Raji (cell line): Measurements from ENCODE around the gene TBC1D1.
A peak's percentile ranks its signal among the peaks of the same experiment; 100 is the strongest.

Experiments
- POLR2A ChIP-seq: IDR thresholded peaks from 2 replicates; pipeline ENCODE4 v1.6.1; 2011; ENCODE audit warnings: low read depth, low read length, control low read depth; ENCODE audit not compliant: insufficient read depth

TBC1D1 gene, protein sequence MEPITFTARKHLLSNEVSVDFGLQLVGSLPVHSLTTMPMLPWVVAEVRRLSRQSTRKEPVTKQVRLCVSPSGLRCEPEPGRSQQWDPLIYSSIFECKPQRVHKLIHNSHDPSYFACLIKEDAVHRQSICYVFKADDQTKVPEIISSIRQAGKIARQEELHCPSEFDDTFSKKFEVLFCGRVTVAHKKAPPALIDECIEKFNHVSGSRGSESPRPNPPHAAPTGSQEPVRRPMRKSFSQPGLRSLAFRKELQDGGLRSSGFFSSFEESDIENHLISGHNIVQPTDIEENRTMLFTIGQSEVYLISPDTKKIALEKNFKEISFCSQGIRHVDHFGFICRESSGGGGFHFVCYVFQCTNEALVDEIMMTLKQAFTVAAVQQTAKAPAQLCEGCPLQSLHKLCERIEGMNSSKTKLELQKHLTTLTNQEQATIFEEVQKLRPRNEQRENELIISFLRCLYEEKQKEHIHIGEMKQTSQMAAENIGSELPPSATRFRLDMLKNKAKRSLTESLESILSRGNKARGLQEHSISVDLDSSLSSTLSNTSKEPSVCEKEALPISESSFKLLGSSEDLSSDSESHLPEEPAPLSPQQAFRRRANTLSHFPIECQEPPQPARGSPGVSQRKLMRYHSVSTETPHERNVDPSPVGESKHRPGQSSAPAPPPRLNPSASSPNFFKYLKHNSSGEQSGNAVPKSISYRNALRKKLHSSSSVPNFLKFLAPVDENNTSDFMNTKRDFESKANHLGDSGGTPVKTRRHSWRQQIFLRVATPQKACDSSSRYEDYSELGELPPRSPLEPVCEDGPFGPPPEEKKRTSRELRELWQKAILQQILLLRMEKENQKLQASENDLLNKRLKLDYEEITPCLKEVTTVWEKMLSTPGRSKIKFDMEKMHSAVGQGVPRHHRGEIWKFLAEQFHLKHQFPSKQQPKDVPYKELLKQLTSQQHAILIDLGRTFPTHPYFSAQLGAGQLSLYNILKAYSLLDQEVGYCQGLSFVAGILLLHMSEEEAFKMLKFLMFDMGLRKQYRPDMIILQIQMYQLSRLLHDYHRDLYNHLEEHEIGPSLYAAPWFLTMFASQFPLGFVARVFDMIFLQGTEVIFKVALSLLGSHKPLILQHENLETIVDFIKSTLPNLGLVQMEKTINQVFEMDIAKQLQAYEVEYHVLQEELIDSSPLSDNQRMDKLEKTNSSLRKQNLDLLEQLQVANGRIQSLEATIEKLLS (N-terminal part only)

DNA sequence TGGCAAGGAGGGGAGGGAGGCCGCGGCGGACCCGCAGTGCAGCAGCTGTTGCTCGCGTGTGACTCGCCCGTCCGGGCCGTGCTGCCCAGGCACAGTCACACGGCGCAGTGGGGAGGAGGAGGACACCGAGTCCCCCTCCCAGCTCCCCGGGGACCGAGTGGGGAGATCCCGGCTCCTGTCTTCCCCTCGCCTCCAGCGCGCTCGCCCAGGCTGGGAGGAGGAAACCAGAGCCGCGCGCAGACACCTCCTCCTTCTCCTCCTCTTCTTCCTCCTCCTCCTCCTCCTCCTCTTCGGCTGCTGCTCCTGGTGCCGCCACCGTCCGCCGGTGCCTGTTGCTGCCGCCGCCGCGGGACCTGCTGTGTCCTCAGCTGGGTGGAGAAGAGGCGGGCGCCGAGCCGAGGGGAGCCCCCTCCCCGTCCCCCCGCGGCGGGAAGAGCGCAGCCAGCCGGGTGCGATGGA is at the start of gene TBC1D1:
TBC1D1 (plus strand) TSS at position 284 of the 459 bp plus-strand sequence. CDS start 11,012 bp downstream, outside the sequence.
- peak; percentile 30 for TF ChIP-seq POLR2A

DNA sequence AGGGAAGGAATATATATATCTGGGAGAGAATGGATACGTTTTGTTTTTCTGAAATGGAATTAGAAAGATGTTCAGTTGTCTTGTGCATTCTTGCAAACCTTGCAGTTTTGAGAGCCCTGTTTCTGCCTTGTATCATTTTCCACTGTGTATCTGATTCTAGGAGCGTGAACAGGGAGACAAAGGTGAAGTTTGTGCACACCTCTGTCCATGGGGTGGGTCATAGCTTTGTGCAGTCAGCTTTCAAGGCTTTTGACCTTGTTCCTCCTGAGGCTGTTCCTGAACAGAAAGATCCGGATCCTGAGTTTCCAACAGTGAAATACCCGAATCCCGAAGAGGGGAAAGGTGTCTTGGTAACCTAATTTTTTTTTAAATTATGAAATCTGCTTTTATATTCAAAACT is 46.7 kb upstream of the TBC1D1 start:
- TF ChIP-seq POLR2A, result no peak

DNA sequence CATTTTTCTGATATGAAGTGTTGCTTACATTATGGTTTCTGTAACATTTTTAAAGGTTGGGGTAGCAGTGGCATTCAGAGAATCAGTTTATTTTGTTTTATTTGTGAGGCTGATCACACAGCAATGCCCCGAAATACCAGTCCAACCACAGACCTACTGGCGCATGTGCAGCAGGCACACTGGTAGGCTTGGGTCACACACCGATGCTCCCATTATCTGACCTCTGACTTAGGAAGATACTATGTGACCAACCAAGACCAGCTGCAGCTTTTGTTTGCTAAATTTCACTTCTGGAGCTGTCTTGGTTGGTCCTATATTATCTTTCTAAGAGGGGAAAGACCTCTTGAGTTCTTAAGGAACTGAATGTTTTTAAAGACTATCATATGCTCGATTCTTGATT is 45.7 kb upstream of the TBC1D1 start:
- no peak for TF ChIP-seq POLR2A

DNA sequence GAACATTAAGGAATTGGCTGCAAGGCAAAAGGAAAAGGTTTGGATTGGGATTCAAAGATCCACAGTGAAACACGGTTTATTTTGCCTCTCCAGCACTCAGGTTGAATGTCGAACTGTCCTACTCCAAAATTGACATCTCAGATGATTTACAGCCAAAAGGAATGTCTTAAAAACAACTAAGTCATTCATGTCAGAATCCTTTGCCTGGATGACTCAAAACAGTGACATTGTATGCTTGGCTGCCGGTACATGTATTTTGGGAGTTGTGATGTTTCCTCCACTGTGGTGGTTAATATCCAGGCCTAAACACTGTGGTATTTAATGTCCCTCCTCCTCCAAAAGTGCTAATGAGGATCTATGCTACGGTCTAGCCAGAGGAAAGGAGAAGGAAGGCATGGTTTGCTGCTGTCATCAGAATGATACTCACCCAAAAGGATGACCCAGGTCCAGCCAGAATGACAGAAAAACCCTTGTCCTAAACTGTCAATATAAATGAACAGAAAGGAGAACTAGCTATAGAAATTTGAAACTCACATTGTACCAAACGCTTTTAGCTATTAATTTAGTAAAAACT is 43.5 kb upstream of the TBC1D1 start:
- TF ChIP-seq POLR2A, result no peak

DNA sequence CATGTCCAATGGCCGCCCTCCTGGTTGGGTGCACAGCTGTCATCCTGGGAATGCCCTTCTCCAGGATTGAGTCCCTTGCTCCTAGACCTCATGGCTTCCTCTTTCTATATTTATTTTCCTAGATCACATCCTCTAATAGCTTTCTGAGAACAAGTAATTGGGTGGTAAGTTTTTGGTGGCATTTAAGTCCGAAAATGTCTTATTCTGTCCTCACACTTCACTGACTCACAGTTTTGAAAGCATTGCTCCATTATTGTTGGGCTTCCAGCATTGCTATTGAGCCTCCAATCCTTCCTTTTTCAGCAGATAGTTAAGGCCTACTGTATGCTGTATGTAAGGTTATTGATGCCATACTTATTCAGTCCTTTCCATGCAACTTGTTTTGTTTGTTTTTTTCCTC is 38.5 kb upstream of the TBC1D1 start:
- TF ChIP-seq POLR2A, result no peak

DNA sequence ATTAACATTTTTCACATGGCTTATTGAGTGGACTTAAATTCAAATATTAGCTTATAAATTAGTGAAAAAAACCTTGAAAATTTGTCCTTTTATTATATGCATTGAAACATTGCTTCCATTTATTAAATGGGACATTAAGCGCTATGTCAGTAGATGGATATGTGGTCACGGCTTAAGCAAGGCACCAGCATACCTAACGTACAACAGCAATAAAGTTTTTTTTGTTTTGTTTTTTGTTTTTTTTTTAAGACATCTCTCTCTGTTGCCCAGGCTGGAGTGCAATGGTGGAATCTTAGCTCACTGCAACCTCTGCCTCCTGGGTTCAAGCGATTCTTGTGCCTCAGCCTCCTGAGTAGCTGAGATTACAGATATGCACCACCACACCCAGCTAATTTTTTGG is 32.8 kb upstream of the TBC1D1 start:
- TF ChIP-seq POLR2A, result no peak

DNA sequence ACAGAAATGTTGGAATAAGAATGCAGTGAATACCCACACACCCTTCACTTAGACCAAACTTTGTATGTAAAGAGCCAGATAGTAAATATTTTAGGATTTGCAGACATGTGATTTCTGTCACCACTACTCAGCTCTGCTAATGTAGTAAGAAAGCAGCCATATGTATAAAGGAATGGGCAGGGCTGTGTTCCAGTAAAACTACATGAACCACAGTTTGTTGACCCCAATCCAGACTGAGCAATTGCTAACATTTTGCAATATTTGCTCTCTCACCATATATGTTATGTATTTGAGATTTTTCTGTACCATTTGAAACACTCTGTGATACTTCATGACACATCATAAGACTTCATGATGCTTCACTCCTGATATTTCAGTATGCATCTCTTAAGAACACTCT is 32.0 kb upstream of the TBC1D1 start:
- no peak for TF ChIP-seq POLR2A

DNA sequence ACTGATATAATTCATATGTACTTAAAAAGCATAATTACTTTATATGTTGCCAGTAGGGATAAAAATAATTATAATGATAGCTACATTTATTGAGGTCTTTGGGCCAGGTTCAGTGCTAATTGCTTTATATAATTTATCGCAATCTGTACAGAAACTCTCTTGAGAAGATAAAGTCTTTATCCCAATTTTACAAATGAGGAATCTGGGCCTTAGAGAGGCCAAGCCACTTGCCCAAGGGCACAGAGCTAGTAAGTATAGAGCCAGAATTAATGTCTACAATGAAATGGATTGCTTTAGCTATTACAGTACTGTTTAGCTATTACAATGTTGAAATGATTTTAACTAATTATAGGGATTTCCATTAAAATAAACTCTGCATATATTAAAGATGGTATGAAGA is 30.6 kb upstream of the TBC1D1 start:
- no peak for TF ChIP-seq POLR2A

DNA sequence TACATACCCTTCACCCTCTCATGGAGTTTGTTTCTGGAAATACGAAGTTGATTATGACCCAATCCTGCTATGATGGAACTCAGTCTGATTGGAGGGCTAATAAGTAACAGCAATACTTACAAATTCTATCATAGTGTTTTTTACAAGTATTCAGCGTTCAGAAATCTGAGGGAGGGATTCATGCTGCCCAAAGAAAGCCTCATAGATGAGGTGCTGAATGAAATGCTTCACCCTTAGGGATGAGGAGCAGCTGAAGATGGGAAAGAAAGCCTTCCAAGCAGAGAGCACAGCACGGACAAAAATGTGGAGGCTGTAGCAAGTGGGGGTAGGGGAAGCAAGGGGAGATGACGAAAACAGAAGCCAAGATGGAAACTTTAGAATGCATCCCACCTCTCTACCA is 27.9 kb upstream of the TBC1D1 start:
- TF ChIP-seq POLR2A, result no peak

DNA sequence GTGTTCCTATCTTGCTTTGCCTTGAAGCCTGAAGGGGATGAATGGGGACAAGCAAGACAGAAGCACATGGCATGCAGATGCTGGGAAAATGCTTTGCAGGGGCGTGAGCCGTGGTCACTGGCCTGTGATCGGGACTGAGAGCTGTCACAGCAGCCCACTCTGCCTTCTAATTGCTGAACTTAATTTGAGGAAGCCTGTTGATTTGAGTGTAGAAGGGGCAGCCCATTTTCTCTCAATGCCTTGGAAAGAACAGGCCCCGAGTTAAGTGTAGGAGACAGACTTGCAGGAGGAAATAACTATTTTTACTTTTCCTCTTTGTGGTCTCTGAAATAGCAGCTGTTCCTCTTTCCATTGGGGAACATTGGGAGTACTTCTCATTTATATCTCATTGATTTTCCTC is 26.1 kb upstream of the TBC1D1 start:
- no peak for TF ChIP-seq POLR2A

DNA sequence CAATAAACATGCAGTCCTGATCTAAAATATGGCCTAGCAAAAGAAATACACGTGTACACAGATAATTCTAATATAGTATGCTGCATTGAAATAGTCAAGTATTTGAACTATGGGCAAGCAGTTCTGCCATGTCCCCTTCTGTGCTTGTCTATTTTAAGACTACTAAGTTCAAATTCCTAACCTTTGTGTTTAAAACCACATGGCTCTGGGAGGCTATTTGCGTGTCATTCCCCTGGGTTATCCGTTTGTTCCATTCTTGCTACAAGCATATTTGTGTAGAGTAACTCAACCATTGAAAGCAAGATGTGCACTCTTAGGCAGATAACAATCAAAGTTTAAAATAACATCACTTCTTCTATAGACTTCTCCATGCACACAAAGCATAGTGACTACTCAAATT is 25.4 kb upstream of the TBC1D1 start:
- no peak for TF ChIP-seq POLR2A

DNA sequence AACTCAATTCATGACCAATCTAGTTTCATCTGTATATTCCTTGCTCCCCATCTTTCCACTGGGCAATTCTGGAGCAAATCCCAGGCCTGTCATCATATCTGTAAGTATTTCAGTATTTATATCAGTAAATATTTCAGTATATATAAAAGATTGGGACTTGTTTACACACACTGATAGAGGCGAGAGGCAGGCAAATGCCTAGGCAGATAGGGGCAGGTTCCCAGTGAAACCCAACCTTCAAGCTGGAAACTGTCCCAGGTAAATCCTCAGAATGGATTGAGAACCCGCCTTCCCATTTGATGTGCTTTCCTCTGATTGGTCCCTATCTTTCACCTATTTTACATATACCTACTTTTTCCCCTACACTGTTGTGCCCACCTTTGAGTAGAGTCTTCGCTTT is 23.8 kb upstream of the TBC1D1 start:
- TF ChIP-seq POLR2A, result no peak

DNA sequence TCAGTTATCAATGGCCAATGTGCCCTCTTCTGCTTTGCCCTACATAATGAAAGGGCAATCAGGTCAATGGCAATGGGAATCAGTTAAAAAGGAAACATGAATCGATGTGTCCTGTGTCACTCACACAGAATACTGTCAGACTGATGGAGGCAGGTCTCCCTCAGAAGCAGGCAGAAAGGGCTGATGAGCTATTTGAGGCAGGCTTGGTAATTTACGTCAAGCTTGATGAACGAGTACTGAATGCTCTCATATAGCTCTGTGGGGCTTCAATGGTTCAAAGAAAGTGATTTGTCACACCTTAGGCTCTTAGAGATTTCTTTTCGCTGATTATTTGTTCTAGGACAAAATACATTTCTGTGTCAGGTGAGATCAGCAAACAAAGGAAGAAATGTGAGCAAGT is 22.6 kb upstream of the TBC1D1 start:
- no peak for TF ChIP-seq POLR2A

DNA sequence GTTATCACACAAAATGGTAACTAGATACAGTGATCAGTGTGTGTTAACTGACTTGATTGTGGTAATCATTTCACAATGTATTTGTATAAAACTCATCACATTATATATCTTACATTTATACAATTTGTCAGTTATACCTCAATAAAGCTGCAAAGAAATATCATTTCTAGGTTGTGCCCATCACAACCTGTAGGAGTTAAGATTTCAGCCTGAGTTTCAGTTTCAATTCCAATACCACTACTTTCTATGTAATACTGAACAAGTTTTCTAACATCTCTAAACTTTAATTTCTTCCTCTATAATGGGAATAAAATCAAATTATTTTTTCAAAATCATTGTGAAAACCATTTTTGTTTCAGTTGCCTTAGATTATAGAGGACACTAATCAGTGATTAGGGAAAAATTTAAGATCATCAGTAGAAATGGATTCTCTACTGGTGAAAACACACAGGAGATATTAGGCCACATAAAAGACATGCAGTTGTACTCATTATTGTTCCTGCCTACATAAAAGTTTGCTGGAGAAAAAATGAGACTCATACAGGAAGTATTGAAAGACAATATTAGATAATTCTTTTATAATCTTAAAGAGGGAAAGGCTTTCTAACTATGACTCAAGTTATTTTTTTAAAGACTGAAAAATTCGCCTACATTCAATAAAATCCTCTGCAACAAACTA is 18.4 kb upstream of the TBC1D1 start:
- TF ChIP-seq POLR2A, result no peak
